ENCODE data around the gene C1orf105. TPM values are rescaled to one million over a fixed set of nuclear protein-coding genes. Genes with fewer than 3 reads are reported as not detected.

Gene C1orf105
- total RNA-seq, 1 donor from 2014 or later, result not detected

DNA sequence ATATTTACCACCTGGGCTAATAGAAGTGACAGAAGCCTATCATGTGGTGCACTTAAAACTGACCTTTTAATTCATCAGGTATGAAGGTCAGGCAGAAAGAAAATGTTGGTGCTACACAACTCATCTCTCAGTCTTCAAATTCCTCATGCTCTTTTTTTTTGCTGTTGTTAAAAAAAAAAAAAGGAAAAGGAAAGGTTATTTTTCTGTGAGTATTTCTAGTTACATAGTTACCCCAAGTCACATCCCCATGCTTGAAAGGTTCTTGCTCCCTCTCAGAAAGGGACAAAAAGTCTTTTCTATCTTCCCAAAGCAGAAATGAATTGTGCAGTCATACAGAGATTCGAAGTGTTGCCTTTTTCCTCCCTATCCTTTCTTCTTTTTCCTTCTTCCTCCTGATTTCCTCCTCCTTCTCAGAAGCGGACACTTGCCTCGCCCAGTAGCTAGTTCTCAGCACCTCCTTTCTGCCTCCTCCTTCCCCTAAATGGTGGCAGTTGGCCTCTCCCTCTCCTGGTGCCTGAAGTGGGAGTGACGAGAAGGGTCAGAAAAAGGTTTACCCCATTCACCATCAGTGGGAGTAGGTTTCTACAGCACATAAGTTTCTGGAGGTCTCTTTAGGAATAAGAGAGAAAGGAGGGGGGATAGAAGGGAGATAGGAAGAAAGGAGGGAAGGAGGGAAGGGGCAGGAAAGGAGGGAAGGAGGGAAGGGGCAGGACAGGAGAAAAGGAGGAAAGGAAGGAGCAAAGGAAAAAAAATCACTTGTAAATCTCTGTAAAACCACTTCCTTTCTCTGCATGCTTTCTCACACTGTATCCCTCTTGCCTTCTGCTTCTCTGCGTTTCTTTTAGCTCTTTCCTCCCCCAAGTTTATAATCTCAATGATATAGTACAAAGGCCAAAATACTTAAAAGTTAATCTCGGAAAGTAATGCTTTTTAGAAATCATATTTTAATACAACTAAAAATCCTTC, 20.4 kb upstream of the C1orf105 start:
- no peak overlapping the region for H3K4me3 ChIP-seq
- no peaks in the 10 kb centered on the region for H3K27me3 ChIP-seq
- H3K4me1 ChIP-seq, result peaks cover 7% of the 10 kb centered on the region
- ATAC-seq (no peak), DNase-seq (no peak)
- intact Hi-C loops (cut with DNase I), result loop anchor here (10.0 kb wide), 1 partner anchor 395 kb away; no protein-coding TSS in a partner anchor
- TF ChIP-seq CTCF (IDR thresholded peaks at IDR 0.05), result no peak
- no peaks in the 10 kb centered on the region for H3K36me3 ChIP-seq
- no peaks in the 10 kb centered on the region for H3K9me3 ChIP-seq
- no peak overlapping the region for H3K27ac ChIP-seq

GRCh38 chr1:172400722-172401105, 19.8 kb upstream of the C1orf105 start:
- ATAC-seq (no peak), DNase-seq (no peak)
- Histone ChIP-seq H3K27me3 (no peaks in the 10 kb centered on the region), H3K4me3 (no peak overlapping the region), H3K36me3 (no peaks in the 10 kb centered on the region), H3K27ac (no peak overlapping the region), H3K4me1 (peaks cover 7% of the 10 kb centered on the region), H3K9me3 (no peaks in the 10 kb centered on the region)
- intact Hi-C loops (cut with DNase I), result loop anchor here (10.0 kb wide), 1 partner anchor 396 kb away; no protein-coding TSS in a partner anchor
- no peak for TF ChIP-seq CTCF (IDR thresholded peaks at IDR 0.05)

DNA sequence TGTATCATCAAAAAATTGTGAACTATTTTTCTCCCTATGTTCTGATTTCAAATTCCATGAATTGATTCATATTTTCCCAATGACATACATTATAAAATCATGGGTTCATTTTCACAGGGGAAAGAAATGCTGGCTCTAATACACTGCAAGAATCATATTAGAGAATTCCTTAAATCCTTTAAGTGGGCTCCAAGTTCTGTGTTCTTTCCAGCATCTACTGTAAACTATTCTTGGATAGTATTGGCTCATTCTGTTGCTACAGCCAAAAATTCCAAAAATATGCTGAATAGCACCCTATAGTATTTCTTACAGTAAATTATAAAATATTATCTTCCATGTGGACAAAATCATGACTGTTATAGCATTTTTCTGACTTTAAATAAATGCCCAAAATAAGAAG, 19.0 kb upstream of the C1orf105 start:
- Histone ChIP-seq H3K9me3 (no peaks in the 10 kb centered on the region), H3K36me3 (no peaks in the 10 kb centered on the region), H3K4me1 (peaks cover 7% of the 10 kb centered on the region), H3K4me3 (no peak overlapping the region), H3K27ac (no peak overlapping the region), H3K27me3 (no peaks in the 10 kb centered on the region)
- intact Hi-C loops (cut with DNase I), result loop anchor here (10.0 kb wide), 1 partner anchor 397 kb away; no protein-coding TSS in a partner anchor
- ATAC-seq (no peak), DNase-seq (no peak)
- no peak for TF ChIP-seq CTCF (IDR thresholded peaks at IDR 0.05)

DNA sequence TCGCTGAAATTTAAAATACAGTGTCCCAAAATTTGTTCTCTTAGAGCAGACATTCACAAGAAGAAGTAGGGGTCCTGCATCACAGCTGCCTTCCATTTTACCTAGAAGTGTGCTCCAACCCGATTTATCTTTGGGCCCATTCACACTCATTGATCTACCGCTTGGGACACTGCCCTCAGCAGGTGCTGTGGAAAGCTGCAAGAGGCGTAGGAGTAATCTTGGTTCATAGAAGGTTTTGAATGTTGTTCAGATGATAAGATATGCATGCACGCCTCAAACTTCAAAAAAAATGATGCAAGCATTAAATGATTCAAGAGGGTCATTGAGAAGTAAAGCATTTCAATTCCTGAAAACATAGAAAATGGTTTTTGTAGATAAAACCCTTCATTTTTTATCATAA, 18.6 kb upstream of the C1orf105 start:
- Histone ChIP-seq H3K36me3 (no peaks in the 10 kb centered on the region), H3K27me3 (no peaks in the 10 kb centered on the region), H3K27ac (no peak overlapping the region), H3K4me1 (peaks cover 7% of the 10 kb centered on the region), H3K9me3 (no peaks in the 10 kb centered on the region), H3K4me3 (no peak overlapping the region)
- ATAC-seq (no peak), DNase-seq (no peak)
- TF ChIP-seq CTCF (IDR thresholded peaks at IDR 0.05), result peak; percentile 10
- intact Hi-C loops (cut with DNase I), result loop anchor here (10.0 kb wide), 1 partner anchor 397 kb away; no protein-coding TSS in a partner anchor

DNA sequence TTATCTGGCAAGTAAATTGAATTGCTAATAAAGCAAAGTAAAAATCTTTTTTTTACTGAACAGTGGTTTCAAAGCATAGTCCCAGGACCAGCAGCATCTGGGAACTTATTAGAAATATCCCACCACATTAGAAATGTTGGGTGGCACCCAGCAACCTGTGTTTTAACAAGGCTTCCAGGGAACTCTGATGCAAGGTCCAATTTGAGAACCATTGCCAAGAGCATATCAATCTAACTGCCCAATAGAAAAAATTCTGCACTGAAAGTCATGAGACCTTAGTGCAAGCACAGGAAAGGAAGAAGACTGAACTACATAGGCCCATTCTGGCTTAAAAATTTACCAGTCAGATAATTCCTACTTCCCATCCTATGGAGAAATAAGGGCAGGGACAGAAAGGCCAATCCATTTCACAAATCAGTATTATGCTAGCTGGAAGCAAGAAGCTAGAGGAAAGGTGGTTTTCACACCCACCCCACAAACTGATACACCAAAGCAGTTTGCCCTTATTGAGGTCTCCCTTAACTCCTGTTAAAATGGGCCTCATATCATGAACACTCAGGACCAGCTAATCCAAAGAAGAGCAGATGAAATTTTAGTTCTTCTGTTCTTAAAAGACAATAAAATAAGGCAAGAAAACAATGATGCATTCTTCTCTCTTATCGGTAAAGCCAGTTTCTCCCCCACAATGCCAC, 17.5 kb upstream of the C1orf105 start:
- Histone ChIP-seq H3K4me1 (peaks cover 7% of the 10 kb centered on the region), H3K9me3 (no peaks in the 10 kb centered on the region), H3K27ac (no peak overlapping the region), H3K36me3 (no peaks in the 10 kb centered on the region), H3K27me3 (no peaks in the 10 kb centered on the region), H3K4me3 (no peak overlapping the region)
- intact Hi-C loops (cut with DNase I), result loop anchor here (10.0 kb wide), 1 partner anchor 398 kb away; no protein-coding TSS in a partner anchor
- DNase-seq, result no peak
- TF ChIP-seq CTCF (IDR thresholded peaks at IDR 0.05), result no peak
- ATAC-seq, result no peak
